IMR-90 (cell line): ENCODE data around the gene HIVEP3.

Experiments used
- BHLHE40 ChIP-seq: fragments of 150-350 bp; IDR thresholded peaks from 2 replicates; pipeline ENCODE4 v1.6.1; 2016; ENCODE audit warnings: mild to moderate bottlenecking, low read depth, low read length
- MXI1 ChIP-seq: IDR thresholded peaks from 2 replicates; pipeline ENCODE4 v1.6.1; 2012; ENCODE audit warnings: low read depth, mild to moderate bottlenecking, low read length, moderate library complexity, borderline replicate concordance
- POLR2A ChIP-seq: IDR thresholded peaks from 2 replicates; pipeline ENCODE4 v1.6.1; 2012; ENCODE audit warnings: mild to moderate bottlenecking, low read depth, low read length
- RAD21 ChIP-seq: IDR thresholded peaks from 2 replicates; pipeline ENCODE4 v1.6.1; 2012; ENCODE audit warnings: low read length, improper control_type of control experiment
- RCOR1 ChIP-seq: IDR thresholded peaks from 2 replicates; pipeline ENCODE4 v1.6.1; 2012; ENCODE audit warnings: mild to moderate bottlenecking, low read length, improper control_type of control experiment; ENCODE audit not compliant: insufficient replicate concordance
- RFX5 ChIP-seq: IDR thresholded peaks from 2 replicates; pipeline ENCODE4 v1.8.0; 2012; ENCODE audit warnings: low read depth, mild to moderate bottlenecking, low read length, moderate library complexity
- SMC3 ChIP-seq: fragments of 150-350 bp; IDR thresholded peaks from 2 replicates; pipeline ENCODE4 v1.6.1; 2016; ENCODE audit warnings: low read depth, mild to moderate bottlenecking, antibody characterized with exemption, low read length, moderate library complexity
- TF ChIP-seq, protein P1 (sequence below): conservative IDR thresholded peaks from 2 replicates; pipeline ENCODE4 v1.5.1; 2012; ENCODE audit warnings: mild to moderate bottlenecking, low read depth, low read length, improper control_type of control experiment
- TF ChIP-seq, protein P2 (sequence below): fragments of 150-350 bp; IDR thresholded peaks from 2 replicates; pipeline ENCODE4 v1.6.1; 2016; ENCODE audit warnings: low read depth, mild to moderate bottlenecking, low read length, moderate library complexity, borderline replicate concordance
- TF ChIP-seq, protein P3 (sequence below): fragments of 150-350 bp; IDR thresholded peaks from 2 replicates; pipeline ENCODE4 v1.6.1; 2017; ENCODE audit warnings: mild to moderate bottlenecking, antibody characterized with exemption, low read length, low read depth

DNA sequence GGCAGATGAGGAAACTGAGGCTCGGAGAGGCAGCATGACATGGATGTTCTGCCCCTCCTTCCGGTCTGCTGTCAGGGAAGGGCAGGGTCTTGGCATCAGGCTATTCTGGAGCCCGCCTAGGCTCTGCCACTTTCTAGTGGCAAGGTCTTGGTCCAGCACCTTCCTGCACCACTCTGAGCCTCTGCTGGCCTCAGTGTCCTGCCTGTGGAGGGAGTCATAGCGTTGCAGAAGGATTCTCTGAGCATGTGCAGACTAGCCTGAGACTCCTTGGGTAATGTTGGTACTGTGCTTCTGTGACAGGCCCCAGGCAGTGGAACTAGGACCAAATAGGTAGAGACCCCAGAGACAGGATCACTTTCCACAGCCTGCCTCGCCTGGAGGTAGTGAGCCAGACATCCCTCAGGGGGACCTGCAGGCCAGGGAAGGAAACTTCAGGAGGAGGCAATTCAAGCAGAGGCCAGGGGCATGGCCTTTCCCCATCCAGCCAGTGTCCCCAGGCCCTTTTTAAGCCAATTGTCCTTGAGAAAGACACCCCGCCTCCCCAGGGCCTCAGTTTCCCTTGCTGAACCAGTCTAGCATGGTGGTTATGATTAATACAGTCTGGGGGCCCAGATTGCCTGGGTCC, 444.9 kb downstream of the HIVEP3 start:
- no peak for TF ChIP-seq POLR2A
- TF ChIP-seq, protein P1, sequence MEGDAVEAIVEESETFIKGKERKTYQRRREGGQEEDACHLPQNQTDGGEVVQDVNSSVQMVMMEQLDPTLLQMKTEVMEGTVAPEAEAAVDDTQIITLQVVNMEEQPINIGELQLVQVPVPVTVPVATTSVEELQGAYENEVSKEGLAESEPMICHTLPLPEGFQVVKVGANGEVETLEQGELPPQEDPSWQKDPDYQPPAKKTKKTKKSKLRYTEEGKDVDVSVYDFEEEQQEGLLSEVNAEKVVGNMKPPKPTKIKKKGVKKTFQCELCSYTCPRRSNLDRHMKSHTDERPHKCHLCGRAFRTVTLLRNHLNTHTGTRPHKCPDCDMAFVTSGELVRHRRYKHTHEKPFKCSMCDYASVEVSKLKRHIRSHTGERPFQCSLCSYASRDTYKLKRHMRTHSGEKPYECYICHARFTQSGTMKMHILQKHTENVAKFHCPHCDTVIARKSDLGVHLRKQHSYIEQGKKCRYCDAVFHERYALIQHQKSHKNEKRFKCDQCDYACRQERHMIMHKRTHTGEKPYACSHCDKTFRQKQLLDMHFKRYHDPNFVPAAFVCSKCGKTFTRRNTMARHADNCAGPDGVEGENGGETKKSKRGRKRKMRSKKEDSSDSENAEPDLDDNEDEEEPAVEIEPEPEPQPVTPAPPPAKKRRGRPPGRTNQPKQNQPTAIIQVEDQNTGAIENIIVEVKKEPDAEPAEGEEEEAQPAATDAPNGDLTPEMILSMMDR = no peak
- TF ChIP-seq, protein P2, sequence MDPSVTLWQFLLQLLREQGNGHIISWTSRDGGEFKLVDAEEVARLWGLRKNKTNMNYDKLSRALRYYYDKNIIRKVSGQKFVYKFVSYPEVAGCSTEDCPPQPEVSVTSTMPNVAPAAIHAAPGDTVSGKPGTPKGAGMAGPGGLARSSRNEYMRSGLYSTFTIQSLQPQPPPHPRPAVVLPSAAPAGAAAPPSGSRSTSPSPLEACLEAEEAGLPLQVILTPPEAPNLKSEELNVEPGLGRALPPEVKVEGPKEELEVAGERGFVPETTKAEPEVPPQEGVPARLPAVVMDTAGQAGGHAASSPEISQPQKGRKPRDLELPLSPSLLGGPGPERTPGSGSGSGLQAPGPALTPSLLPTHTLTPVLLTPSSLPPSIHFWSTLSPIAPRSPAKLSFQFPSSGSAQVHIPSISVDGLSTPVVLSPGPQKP = no peak
- TF ChIP-seq RCOR1 = no peak
- no peak for TF ChIP-seq MXI1
- TF ChIP-seq RFX5 = no peak
- TF ChIP-seq BHLHE40 = no peak
- no peak for TF ChIP-seq SMC3
- TF ChIP-seq, protein P3, sequence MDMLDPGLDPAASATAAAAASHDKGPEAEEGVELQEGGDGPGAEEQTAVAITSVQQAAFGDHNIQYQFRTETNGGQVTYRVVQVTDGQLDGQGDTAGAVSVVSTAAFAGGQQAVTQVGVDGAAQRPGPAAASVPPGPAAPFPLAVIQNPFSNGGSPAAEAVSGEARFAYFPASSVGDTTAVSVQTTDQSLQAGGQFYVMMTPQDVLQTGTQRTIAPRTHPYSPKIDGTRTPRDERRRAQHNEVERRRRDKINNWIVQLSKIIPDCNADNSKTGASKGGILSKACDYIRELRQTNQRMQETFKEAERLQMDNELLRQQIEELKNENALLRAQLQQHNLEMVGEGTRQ = no peak
- no peak for TF ChIP-seq RAD21
